Measurements from ENCODE around the gene SUCNR1. TPM values are rescaled to one million over a fixed set of nuclear protein-coding genes. Genes with fewer than 3 reads are reported as not detected.

SUCNR1 gene
- total and polyA plus RNA-seq, 2 of the 4 experiments (the other 2 are of a cell fraction): not detected

DNA sequence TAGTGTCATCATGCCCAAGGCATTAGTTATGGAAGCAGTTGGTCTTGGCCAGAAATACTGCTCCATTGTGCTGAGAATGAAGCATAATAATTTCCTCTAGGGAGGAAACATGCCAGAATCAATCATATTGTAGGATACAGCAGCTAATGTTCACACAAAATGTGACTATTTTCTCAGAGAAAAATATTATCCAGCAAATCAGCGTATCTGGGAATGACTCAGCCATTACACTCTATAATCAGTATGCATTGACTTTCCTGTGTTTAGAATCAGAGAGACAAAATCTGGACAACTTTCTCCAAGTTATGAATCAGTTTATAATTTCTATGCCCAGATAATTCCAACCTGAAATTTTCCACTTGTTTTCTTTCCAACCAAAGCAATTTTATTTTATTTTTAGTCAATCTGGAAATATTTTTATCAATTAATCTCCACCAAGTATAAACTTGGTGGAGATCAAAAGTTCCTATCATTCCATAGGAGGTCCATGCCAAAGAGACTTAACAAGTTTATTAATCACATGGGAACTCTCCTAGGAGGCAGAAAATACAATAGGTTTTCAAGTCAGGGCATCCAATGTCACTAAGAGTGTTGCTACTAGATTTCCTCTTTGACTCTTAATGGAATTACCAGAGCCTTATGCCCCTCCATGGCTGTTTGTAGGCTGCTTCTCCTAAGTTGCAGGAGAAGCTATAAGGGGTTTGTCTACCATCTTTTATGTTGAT lies 36.4 kb downstream of the SUCNR1 start:
- Histone ChIP-seq H3K9ac (ENCODE audit: low read depth, low read length) (no peak overlapping the region), H3K18ac (ENCODE audit: low read depth, low read length) (peak overlapping the region; percentile 42; the same call in 1 of the 2 replicates), H3K36me3 (ENCODE audit: control insufficient read depth, insufficient read depth, low read length) (no peaks in the 10 kb centered on the region), H3K27ac (ENCODE audit: insufficient read depth, low read length) (no peak overlapping the region), H3K9me1 (ENCODE audit: insufficient read depth, low read length) (no peaks in the 10 kb centered on the region; the same call in 1 of the 2 replicates), H3K79me1 (ENCODE audit: low read depth in 1 of 2, low read length in 2 of 2) (no peaks in the 10 kb centered on the region), H2BK20ac (ENCODE audit: low read depth, low read length) (0 out of 2 replicates have a peak overlapping the region, but pooled peaks have one; percentile 64), H2AK5ac (ENCODE audit: low read depth, low read length) (peak overlapping the region; percentile 37; the same call in 1 of the 2 replicates), H4K8ac (ENCODE audit: low read depth in 2 of 2, low read length in 2 of 2) (peak overlapping the region in 1 of 2 experiments; percentile 20; a peak in 1 of 4 replicates), H3K27me3 (ENCODE audit: control insufficient read depth, insufficient read depth, low read length) (no peaks in the 10 kb centered on the region), H2AFZ (replicated peaks; ENCODE audit: low read length, poor library complexity) (no peak overlapping the region), H4K20me1 (ENCODE audit: insufficient read depth, low read length) (no peaks in the 10 kb centered on the region), H3K4ac (ENCODE audit: low read depth, low read length) (peak overlapping the region; percentile 11; the same call in 1 of the 2 replicates), H2BK5ac (ENCODE audit: low read depth, low read length, poor library complexity, severe bottlenecking) (peak overlapping the region; percentile 40), H3K4me1 (ENCODE audit: control insufficient read depth, insufficient read depth, low read length) (peaks cover 5% of the 10 kb centered on the region; the same call in 1 of the 2 replicates), H3K4me2 (ENCODE audit: low read depth, low read length) (no peak overlapping the region; the same call in 1 of the 2 replicates), H2AK9ac (replicated peaks; ENCODE audit: low read depth, low read length, poor library complexity) (no peak overlapping the region), H2BK15ac (ENCODE audit: low read depth, low read length) (peak overlapping the region; percentile 39; the same call in 1 of the 3 replicates), H3K56ac (ENCODE audit: extremely low read depth, insufficient read depth, low read length) (no peak overlapping the region), H3K4me3 (ENCODE audit: insufficient read depth, low read depth, low read length) (no peak overlapping the region), H3K23ac (ENCODE audit: low read depth, low read length) (no peak overlapping the region), H3K14ac (replicated peaks; ENCODE audit: low read depth, low read length) (peak overlapping the region; percentile 25; the same call in 1 of the 2 replicates), H2BK120ac (ENCODE audit: low read depth, low read length) (peak overlapping the region; percentile 66), H4K91ac (ENCODE audit: insufficient read depth, low read depth, low read length) (no peak overlapping the region), H4K5ac (ENCODE audit: low read depth, low read length) (no peak overlapping the region; the same call in 1 of the 2 replicates), H3K9me3 (ENCODE audit: control insufficient read depth, insufficient read depth, low read length) (no peaks in the 10 kb centered on the region)
- intact Hi-C loops (cut with micrococcal nuclease): no loop called here
- in situ Hi-C loops (cut with MboI; ENCODE audit: low sequenced_read_pairs): loop anchor here (5.0 kb wide), 1 partner anchor 473 kb away; no protein-coding TSS in a partner anchor
- TF ChIP-seq, protein P1, sequence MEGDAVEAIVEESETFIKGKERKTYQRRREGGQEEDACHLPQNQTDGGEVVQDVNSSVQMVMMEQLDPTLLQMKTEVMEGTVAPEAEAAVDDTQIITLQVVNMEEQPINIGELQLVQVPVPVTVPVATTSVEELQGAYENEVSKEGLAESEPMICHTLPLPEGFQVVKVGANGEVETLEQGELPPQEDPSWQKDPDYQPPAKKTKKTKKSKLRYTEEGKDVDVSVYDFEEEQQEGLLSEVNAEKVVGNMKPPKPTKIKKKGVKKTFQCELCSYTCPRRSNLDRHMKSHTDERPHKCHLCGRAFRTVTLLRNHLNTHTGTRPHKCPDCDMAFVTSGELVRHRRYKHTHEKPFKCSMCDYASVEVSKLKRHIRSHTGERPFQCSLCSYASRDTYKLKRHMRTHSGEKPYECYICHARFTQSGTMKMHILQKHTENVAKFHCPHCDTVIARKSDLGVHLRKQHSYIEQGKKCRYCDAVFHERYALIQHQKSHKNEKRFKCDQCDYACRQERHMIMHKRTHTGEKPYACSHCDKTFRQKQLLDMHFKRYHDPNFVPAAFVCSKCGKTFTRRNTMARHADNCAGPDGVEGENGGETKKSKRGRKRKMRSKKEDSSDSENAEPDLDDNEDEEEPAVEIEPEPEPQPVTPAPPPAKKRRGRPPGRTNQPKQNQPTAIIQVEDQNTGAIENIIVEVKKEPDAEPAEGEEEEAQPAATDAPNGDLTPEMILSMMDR (conservative IDR thresholded peaks at IDR 0.05; ENCODE audit: low read depth, low read length): no peak
- no peak for TF ChIP-seq CEBPB (IDR thresholded peaks at IDR 0.05; ENCODE audit: low read depth, low read length)
- TF ChIP-seq MAFK (IDR thresholded peaks at IDR 0.05; ENCODE audit: low read depth, low read length): peak; percentile 44; the same call in 1 of the 2 replicates
- no peak for TF ChIP-seq BHLHE40 (IDR thresholded peaks at IDR 0.05; ENCODE audit: low read depth, low read length)
- no peak for TF ChIP-seq CHD1 (IDR thresholded peaks at IDR 0.05; ENCODE audit: low read depth, low read length)
- TF ChIP-seq FOS (IDR thresholded peaks at IDR 0.05; ENCODE audit: low read depth, low read length): peak; percentile 44
- TF ChIP-seq NFE2L2 (IDR thresholded peaks at IDR 0.05; ENCODE audit: low read depth, low read length): peak; percentile 76
- TF ChIP-seq POLR2A (IDR thresholded peaks at IDR 0.05; ENCODE audit: low read depth, low read length): no peak
- no peak for TF ChIP-seq RFX5 (IDR thresholded peaks at IDR 0.05; ENCODE audit: low read depth, low read length)
- no TSS peak for BruUV-seq (replicated peaks)
- WGBS, 2 experiments (ENCODE audit: extremely low coverage in 2 of 2, insufficient read length in 1 of 2): no CpG with 5 or more reads among the region's 1 CpG
- dilution Hi-C loops (cut with HindIII; ENCODE audit: low sequenced_read_pairs, unreplicated experiment): no loop called here
- ATAC-seq (ENCODE audit: low read depth): peak; percentile 69
- CTCF ChIA-PET: no interaction called here
- POLR2A ChIA-PET (ENCODE audit: unreplicated experiment): no interaction called here
- peak; percentile 76 for DNase-seq

Measured in IMR-90 (cell line).